Frontal cortex (tissue), 4 donors: ENCODE measurements around the gene FKBP10. TPM values are rescaled to one million over a fixed set of nuclear protein-coding genes. Genes with fewer than 3 reads are reported as not detected.
A peak's percentile ranks its signal among the peaks of the same experiment; 100 is the strongest.

Source experiments
- DNase-seq, 2 donors: peaks; one replicate each; pipeline ENCODE4 v3.0.0; 2012; ENCODE audit warnings: low spot score in 2 of 2
- FAIRE-seq: peaks from 2 replicates; lab custom pipeline; 2012; peaks lifted over from hg19 to GRCh38; lab: Jason Lieb, UNC
- total RNA-seq: library from RNA; depleted of rRNA; stranded (reverse); fragments of >200 nt; gene quantifications from one replicate; pipeline ENCODE4 v1.2.3, GENCODE V29; 2014
- donor health status: control.
- donor health status: control.
- donor health status: control.

Gene FKBP10
- total RNA-seq, 1 donor from 2014 or later, result 9.0 TPM

DNA sequence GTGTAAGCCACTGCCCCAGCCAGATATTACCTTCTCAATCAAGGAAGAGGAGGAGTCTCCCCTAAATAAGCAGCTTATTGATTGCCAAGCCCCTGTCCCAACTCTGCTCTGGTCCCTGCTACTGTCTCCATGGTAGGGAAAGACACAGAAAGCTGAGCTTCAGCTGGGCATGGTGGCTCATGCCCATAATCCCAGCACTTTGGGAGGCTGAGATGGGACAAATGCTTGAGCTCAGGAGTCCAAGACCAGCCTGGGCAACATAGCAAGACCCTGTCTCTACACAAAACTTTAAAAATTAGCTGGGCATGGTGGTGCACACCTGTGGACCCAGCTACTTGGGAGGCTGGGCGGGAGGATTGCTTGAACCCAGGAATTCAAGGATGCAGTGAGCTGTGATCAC, 32.9 kb upstream of the FKBP10 start:
- FAIRE-seq, result no peak
- no peak for DNase-seq

DNA sequence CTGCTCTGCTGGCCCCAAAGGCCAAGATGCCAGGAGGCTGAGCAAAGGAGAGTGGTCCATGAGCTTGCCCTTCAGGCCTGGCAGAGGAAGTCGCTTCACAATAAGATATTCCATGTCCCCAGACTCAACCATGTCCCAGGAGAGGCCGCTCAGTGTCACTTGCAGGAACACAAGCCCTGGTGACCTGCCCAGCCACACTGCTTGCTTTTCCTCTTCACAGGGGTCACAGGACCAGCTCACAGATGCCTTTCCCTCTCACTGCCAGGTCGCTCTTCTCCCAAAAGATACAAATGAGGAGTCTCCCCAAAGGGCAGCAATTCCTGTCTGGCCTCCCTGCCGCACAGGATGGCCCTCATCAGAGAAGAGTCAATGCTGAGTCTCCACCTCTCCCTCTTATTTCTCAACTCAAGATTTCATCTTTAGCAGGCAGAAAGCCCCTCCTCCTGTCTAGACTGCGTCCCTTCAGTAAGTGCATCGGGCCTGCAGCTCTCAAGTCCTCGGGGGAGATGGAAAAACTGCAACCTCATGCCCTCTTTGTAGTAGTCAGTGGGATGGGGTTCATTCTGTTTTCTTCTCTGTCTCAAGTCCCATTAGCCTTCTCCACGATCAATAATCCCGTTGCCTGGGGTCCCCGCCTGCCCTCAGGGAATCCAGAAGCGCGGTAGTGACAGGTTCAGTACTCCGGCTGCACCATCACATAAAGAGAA, 31.2 kb upstream of the FKBP10 start:
- DNase-seq (no peak), FAIRE-seq (no peak)

DNA sequence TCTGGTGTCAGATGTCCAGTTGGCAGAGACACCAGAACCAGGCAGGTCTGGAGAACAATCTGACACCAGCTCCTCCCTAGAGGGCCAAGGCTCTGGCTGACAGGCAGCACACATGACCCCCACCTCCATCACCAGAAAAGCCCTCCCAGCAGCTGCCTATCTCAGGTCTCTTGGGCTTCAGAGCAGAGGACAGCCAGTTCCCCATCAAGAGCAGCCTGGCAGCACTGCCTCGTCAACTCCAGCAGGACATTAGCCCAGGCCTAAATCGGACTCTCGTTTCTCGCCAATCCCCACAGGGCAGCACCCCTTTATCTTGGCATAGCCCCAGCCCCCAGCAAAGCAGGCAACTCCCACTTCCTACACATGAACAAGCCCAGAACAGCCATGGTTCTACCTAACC, 30.7 kb upstream of the FKBP10 start:
- DNase-seq (no peak), FAIRE-seq (no peak)

DNA sequence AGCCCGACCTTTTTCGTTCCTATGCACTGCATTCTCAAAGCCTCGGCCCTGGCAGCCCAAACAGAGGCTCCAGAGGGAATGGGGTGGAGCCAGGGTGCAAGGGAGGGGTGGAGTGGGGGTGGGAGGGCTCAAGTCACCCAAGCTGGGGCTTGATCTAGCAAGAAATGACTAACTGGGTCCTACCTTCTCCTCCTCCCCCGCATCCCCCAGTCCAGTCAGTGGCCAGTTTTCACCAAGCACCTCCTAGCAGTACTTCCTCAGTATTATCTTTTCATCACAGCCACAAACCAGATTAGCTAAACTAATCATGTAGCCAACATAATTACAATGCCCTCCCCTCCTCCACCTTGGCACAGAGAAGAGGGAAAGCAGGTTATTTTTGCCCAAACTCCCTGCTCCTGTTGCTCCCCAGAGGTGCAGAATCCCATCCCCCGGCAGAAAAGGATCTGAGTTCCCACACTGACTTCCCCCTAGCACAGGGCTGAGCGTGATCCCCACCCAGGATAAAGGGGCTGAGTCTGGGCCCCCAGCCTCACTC, 28.5 kb upstream of the FKBP10 start:
- DNase-seq (no peak), FAIRE-seq (no peak)

DNA sequence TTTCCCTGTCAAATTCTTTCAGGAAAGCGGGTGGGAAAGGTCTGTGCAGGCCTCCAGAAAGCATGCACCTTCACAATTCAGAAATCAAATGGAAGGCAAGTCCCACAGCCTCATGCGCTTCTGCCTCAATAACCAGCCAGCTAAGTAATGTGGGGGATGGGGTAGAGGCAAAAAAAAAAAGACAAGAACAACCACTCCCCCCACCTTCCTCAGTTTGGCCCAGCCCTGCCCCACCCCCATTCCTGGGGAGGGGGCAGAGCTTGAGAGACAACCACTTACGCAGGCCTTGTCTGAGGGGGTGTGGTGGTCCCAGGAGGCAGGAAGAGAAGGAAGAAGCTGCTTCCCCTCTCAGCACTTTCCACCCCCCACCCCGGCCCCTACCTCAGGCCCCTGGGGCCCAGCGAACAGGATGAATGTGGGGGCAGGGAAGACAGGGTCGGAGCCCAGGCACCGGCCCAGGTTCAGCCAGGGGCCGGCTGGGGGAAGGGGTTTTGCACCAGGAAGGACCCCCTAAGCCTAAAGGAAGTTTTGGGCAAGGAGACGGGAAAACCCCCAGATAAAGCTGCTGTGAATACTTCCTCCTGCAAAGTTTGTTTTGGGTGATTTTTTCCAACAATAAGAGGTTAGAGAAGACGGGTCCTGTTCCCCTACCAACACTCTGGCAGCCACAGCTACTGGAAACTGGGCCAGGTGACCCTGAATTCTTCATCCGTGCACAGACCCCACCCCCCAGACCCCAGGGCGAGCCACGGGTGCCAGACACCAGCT, 27.5 kb upstream of the FKBP10 start:
- FAIRE-seq, result no peak
- no peak for DNase-seq

DNA sequence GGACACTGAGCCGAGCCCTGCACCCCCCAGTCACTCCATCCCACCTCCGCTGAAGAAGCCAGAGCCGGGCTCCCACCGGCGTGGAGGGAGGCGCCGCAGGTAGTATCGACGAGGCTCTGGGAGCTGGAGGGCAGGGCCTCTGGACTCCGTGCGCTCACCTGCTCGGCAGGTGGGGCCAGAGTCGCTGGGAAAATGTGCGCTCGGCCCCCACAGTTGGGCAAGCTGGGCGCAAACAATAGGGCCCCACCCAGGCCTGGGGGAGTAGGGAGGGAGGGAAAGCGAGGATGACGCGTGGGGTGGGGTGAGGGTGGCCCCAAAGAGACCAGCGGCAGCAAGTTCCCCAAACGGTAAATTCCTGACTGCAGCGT, 27.0 kb upstream of the FKBP10 start:
- DNase-seq, result no peak
- no peak for FAIRE-seq

DNA sequence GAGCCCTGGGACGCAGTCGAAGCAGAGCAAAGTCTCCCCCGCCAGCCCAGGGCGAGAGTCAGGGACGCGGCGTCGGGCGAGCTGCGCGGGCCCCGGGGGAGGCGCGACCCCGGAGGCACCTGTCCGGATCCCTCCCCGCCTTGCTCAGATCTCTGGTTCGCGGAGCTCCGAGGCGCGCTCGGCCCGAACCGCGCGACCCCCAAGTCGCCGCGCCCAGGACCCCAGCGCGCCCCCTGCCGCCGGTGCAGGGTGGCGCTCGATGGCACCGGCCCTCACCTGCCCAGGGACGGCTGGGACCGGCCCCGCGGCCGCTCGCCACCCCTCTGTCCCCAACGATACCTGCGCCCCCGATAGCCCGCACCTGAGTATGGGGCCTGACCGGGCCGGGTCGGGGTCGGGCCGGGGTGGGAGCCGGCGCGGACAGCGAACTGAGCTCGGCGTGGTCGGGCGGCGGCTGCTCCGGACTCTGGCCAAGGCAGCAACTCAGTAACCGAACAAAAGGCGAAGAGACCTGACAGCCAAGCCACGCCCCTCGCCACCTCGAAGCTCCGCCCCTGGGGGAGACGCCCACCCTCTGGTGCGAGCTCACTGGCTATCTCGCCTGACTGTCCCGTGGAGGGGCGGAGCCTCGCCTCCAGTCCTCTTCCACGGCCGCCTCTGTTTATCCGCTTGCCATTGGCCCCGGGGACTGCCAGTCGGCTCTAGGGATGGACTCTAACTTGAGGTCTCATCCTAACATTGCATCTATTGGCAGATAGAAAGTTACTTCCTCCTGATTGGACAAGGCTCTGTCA, 26.4 kb upstream of the FKBP10 start, which contains the start of gene JUP:
TSS of gene JUP (minus strand) at position 485 of the 794 bp plus-strand sequence. CDS start 14,857 bp downstream, outside the sequence.
- DNase-seq (peak; percentile 98 to 99), FAIRE-seq (peak; percentile 97)

DNA sequence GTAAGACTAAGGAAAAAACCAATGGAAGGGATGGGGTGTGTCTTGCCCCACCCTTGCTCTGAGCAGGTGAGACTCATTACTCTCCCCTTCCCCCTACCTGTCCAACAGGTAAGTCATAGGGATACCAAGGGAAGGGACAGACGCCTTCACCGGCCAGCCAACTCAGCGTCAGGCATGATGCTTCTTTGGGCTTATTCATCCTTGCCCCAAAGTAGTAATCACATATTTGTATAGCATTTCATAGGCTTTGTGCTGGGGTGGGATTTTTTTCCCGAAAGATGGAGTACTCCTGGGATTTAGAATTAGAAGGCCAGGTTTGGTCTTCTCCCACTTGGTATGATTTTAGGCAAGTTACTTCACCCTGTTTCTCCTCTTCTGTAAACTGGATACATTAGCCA, 25.8 kb upstream of the FKBP10 start:
- FAIRE-seq (no peak), DNase-seq (no peak)

DNA sequence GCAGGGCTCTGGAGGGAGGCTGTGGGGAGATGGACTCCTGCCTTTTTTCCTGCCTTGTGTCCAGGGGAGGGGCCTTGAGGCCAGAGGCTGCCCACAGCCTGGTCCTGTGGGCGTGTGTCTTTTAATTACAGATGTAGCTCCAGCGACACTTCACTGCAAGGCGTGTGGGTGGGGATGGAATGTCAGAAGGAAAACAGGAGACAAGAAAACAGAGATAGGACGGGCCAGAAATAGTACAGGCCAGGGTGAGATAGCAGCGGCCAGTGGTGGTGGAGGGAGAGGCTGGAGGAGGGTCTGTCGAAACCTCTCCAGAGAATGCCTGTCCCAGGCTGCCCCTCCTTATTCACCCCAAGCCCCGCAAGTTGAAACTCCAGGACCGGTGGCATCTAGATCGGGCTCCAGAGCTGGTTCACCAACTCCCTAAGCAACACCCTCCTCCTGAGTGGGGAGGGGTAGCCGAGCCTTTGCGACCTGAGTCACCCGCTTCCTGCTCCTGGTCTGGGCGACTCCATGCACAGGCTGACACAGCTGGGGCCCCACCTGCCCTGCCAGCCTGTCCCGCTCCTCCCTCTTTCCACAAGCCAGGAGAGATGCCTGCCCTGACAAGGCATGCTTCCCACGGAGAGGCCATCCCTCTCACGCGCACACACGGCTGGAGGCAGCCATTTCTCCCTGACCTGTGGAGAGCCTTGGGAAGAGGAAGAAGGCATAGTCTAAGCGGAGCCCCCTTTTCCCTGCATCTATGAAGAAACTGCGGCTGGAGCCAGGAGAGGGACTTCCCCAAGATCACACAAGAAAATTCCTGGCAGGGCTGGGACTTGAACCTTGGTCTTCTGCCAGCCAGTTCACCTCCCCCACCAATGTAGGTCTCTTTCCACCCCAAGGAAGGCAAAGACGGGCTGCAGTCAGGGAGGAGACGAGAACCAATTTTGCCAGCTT, 19.7 kb upstream of the FKBP10 start:
- DNase-seq, result no peak
- FAIRE-seq, result no peak

DNA sequence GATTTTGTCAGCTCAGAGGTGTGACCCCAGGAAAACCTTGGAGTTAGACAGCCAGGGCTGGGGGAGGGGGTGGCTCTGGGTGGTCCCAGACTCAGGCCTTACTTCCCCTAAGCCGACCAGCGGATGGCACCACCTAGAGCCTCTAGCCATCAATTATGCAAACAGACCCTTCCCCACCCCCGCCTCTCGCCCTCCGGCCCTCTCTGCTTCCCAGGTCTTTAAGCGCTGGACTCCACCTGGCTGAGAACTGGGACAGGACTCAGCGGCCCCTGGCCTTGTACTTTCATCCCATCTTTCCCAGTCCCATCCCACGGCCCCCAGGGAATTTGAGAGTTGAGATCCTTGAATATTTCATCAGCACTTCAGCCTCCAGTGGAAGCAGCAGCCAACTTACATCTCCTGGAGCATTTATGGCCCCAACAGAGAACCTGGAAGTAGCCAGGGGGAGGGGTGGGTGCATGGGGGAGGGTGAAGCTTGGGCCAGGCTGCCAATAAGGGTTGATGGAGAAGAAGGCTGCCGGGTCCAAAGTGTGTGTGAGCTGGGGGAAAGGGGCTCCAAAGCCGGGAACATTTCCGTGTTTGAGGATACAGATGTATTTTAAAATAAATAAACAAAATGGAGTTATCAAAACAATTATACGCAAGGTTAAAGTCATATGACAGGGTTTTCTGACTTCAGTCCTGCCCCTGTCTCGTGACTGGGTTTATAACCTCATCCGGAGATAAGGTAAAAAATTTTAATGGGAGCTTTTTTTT, 18.8 kb upstream of the FKBP10 start:
- no peak for DNase-seq
- no peak for FAIRE-seq

DNA sequence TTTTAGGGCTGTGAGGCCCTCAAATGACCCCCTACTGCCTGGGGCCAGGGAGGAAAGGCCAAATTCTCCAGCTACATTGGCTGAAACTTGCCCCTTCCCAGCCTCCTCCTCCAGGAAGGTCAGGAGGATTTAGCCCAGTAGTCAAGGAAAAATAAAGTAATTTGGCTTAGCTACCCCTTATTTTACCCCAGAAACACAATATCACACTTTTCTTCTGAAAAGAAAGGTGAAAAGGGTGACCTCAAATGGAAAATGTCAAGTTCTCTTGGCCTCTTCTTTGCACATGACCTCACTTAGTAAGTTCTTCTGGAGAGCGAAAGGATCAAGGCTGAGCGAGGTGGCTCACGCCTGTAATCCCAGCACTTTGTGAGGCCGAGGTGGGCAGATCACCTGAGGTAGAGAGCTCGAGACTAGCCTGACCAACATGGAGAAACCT, 18.2 kb upstream of the FKBP10 start:
- FAIRE-seq, result no peak

DNA sequence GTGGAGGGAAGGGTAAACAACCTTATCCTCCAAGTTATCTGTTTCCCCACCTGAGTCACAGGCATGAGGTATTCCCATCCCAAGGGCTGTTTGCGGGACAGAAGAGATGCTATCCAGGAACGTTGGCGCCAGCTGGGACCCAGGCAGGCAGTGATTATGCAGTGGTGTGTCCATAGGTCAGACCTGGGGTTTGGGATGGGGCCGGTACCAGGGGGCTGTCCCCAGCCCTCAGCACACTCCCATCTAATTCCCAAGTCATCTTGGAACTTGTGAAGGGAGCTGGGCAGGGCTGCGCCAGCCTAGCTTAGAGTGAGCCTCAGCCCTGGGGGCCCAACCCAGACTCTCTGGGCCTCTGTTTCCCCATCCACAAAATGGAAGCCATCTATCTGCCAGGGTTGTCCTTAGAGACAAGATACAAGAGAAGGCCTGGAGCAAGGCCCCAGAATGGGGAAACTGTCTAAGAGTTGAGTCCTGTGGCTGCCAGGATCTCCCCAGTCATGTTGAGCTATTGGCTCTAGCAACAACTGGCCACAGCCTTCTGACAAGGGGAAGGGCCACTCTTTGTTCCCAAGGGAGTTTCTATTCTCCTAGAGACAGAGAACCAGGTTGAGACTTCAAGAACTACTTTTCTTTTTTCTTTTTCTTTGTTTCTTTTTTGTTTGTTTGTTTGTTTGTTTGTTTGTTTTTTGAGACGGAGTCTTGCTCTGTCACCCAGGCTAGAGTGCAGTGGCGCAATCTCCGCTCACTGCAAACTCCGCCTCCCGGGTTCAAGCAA, 16.5 kb upstream of the FKBP10 start:
- DNase-seq (no peak), FAIRE-seq (no peak)

More for the DNA sequence above, 18.2 kb upstream of the FKBP10 start:
- no peak for DNase-seq

DNA sequence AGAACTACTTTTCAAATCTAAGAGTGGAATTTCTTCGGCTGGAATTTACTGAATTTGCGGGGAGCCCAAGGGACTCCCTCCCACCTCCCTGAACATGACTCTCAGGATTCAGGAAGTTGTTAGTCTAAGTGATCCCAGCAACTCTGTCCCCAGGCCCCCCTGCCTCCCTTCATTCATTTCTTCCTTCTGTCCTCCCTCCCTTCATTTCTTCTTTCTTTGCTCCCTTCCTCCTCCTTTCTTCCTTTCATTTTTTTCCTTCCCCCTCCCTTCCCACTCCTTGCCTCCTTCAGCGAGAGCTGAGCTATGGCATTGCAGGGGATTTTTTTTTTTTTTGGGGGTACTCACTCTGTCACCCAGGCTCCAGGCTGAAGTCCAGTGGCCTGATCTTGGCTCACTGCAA, 15.4 kb upstream of the FKBP10 start:
- DNase-seq (no peak), FAIRE-seq (no peak)

DNA sequence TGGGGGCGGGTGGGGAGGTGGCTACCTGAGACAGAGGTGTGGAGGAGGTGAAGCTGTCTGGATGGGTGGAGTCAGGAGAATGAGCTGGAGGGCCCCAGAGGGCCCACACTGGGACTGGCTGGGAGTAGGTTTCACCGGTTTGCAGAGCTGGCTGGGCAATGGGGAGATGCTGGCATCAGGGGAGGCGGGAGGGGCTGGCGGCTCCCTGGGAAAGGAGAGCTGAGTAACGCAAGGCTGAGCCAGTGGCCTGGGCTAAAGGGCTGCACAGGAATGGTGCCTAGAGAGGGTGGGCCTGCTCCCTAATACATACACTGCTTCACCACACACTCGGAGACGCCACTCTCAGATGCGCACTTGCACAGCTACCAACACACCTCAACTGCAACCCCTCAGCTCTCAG, 13.4 kb upstream of the FKBP10 start:
- FAIRE-seq (no peak), DNase-seq (no peak)

DNA sequence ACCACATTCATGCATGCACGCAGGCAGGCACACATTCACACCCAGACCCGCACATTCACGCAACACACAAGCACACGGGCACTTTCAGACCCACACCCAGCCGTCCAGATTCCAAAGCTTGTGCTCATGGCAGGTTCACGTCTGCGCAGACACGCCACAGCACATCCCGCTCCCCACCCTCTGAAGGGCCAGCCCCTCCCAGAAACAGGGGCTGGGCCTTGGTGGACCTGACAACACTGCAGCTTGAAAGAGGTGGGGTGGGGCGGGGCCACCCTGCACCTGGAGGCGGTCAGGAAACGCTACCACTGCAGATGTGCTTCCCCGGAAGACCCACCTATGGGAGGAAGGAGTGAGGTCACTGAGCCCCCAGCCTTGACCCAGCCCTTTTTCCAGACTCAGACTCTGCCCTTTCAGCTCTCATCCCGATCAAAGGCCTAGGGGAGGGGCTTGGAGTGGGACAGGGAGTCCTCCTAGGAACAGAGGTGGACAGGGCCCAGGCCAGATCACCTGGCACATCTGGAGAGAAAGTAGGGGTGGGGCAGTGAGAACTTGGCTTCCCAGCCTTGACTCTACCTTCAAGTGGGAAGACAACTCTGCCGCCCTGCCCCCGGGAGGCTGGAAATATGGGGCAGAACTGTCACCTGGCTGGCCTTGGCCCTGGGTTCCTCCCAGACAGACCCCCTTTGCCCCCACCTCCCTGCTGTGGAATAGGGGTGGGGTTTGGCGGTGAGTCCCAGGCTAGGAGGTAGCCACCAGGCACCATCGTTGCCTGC, 12.0 kb upstream of the FKBP10 start:
- no peak for DNase-seq
- FAIRE-seq, result no peak

DNA sequence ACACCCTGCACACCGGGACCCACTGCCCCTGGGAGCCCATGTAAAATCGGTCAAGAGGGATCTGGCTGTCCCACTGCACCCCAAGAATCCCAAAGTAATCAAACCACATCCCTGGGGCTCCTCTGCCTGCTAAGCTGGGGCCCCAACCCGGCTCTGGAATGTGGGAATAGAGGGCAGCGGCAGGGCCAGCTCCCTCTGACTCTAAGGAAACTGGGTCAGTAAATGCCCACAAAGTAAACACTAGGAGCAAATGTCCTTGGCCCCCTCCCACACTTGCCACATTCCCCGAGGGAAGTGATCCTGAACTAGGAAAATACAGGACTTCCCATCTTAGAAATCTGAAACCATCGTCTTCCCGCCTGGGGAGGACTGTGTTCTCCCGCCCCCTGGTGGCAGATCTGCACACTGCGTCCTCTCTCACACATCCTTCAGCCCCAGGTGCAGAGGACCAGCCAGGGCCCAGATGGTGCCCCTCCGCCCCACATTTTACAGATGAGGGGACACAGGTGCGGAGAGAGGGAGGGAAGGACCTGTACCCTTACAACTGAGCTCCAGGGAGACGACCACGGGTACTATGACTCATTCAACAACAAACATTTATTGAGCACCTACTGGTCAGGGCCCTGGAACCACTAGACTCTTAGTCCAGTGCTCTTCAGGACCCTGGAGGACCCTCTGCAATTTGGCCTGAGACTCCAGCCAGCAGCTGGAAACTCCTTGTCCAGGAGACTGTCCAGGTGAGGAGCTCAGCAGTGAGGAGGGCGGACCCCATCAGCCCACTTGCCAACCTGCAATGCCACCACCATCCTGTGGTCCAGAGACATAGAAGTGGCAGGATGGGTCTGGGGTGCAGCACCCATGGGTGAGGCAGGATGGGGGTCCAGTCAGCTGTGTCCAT, 11.2 kb upstream of the FKBP10 start:
- DNase-seq (peak; percentile 75 to 85), FAIRE-seq (no peak)
